ENCODE results near the gene IQCF6. TPM values are rescaled to one million over a fixed set of nuclear protein-coding genes. Genes with fewer than 3 reads are reported as not detected.

Gene IQCF6
- total RNA-seq, 1 donor from 2014 or later = not detected

DNA sequence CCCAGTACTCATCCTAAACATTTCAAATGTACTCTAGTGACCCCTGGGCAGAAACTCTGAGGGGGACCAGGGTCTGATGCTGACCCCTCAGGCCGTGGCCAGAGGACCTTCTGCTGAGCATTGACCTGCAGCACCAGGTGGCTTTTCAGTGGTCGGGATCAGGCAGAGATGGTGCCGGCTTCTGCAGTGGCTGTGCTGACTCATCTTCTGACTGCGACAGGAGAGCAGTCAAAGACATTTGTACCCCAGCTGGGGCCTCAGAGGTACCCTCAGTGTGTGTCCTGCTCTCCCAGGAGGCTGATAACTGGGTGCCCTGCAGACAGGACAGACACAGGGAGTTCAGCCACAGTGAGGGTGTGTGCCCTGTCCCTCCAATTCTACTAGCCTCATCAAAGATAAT lies 36.6 kb upstream of the IQCF6 start:
- ATAC-seq (no peak), DNase-seq (no peak)
- Histone ChIP-seq H3K27ac (no peak overlapping the region), H3K4me1 (no peaks in the 10 kb centered on the region), H3K9me3 (no peaks in the 10 kb centered on the region), H3K27me3 (no peaks in the 10 kb centered on the region), H3K4me3 (no peak overlapping the region), H3K36me3 (no peaks in the 10 kb centered on the region)
- intact Hi-C loops (cut with DNase I) = no loop called here
- TF ChIP-seq, protein P1, sequence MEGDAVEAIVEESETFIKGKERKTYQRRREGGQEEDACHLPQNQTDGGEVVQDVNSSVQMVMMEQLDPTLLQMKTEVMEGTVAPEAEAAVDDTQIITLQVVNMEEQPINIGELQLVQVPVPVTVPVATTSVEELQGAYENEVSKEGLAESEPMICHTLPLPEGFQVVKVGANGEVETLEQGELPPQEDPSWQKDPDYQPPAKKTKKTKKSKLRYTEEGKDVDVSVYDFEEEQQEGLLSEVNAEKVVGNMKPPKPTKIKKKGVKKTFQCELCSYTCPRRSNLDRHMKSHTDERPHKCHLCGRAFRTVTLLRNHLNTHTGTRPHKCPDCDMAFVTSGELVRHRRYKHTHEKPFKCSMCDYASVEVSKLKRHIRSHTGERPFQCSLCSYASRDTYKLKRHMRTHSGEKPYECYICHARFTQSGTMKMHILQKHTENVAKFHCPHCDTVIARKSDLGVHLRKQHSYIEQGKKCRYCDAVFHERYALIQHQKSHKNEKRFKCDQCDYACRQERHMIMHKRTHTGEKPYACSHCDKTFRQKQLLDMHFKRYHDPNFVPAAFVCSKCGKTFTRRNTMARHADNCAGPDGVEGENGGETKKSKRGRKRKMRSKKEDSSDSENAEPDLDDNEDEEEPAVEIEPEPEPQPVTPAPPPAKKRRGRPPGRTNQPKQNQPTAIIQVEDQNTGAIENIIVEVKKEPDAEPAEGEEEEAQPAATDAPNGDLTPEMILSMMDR (IDR thresholded peaks at IDR 0.05) = no peak

DNA sequence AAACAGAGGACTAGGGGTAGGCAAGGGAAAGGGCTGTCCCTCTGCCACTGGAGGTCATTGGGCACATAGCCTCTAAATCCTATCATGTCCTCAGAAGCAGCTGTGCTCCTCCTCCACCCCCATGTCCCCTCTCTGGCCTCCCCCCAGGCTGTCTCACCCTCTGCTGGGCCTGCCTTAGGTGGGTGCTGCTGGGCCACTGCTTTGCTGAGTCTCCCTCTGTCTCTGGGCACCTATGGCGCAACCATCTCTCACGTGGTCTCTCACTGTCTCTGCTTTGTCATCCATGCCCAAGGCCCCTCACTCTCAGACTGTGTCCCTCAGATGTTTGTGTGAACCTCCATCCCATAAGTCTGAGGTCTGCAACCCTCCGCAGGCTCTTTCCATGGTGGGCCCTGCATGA lies 35.0 kb upstream of the IQCF6 start:
- TF ChIP-seq, protein P1 (IDR thresholded peaks at IDR 0.05) = no peak
- no peaks in the 10 kb centered on the region for H3K36me3 ChIP-seq
- H3K27ac ChIP-seq = no peak overlapping the region
- H3K4me1 ChIP-seq = no peaks in the 10 kb centered on the region
- intact Hi-C loops (cut with DNase I) = no loop called here
- no peak for ATAC-seq
- H3K9me3 ChIP-seq = no peaks in the 10 kb centered on the region
- no peak overlapping the region for H3K4me3 ChIP-seq
- DNase-seq = no peak
- no peaks in the 10 kb centered on the region for H3K27me3 ChIP-seq

GRCh38 chr3:51813539-51813938 lies 34.5 kb upstream of the IQCF6 start:
- DNase-seq (no peak), ATAC-seq (peak; percentile 63)
- Histone ChIP-seq H3K4me3 (no peak overlapping the region), H3K9me3 (no peaks in the 10 kb centered on the region), H3K27ac (no peak overlapping the region), H3K27me3 (no peaks in the 10 kb centered on the region), H3K36me3 (no peaks in the 10 kb centered on the region), H3K4me1 (no peaks in the 10 kb centered on the region)
- intact Hi-C loops (cut with DNase I) = no loop called here
- TF ChIP-seq, protein P1 (IDR thresholded peaks at IDR 0.05) = no peak

DNA sequence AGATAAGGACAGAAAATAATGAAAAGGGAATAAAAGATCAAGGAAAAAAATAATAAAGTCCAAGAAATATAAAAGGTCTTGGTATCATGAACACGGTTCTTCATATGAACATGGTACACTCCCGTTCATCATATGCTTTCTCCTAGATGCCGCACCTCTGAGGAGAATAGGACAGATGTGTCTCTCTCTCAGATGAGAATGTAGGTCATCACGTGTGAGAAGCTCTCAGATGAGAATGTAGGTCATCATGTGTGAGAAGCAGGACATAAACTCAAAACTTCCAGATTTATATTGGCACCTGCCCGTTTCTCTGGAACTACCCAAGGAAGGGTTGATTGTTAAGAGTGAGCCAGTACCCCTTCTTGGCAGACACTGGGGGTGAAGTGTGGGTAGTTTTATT lies 29.9 kb upstream of the IQCF6 start:
- Histone ChIP-seq H3K27ac (no peak overlapping the region), H3K9me3 (no peaks in the 10 kb centered on the region), H3K36me3 (no peaks in the 10 kb centered on the region), H3K4me3 (no peak overlapping the region), H3K4me1 (no peaks in the 10 kb centered on the region), H3K27me3 (no peaks in the 10 kb centered on the region)
- ATAC-seq = no peak
- TF ChIP-seq, protein P1 (IDR thresholded peaks at IDR 0.05) = no peak
- no peak for DNase-seq
- intact Hi-C loops (cut with DNase I) = loop anchor here (10.0 kb wide), 1 partner anchor 304 kb away; the partner anchor contains the start of gene DCAF1

- intact Hi-C loops (cut with DNase I) = loop anchor here (10.0 kb wide), 1 partner anchor 297 kb away; the partner anchor contains the start of gene DCAF1
- DNase-seq (no peak), ATAC-seq (no peak)
- TF ChIP-seq, protein P1 (IDR thresholded peaks at IDR 0.05) = no peak
- H3K9me3 ChIP-seq = no peaks in the 10 kb centered on the region
- H3K4me1 ChIP-seq = peaks cover 4% of the 10 kb centered on the region
- H3K27ac ChIP-seq = no peak overlapping the region
- no peak overlapping the region for H3K4me3 ChIP-seq
- H3K27me3 ChIP-seq = peaks cover 20% of the 10 kb centered on the region
- H3K36me3 ChIP-seq = no peaks in the 10 kb centered on the region
Measured at GRCh38 chr3:51802106-51802703, 23.2 kb upstream of the IQCF6 start.

GRCh38 chr3:51800750-51801125 lies 21.7 kb upstream of the IQCF6 start:
- peaks cover 22% of the 10 kb centered on the region for H3K27me3 ChIP-seq
- peaks cover 4% of the 10 kb centered on the region for H3K4me1 ChIP-seq
- TF ChIP-seq, protein P1 (IDR thresholded peaks at IDR 0.05) = no peak
- DNase-seq (no peak), ATAC-seq (no peak)
- intact Hi-C loops (cut with DNase I) = loop anchor here (10.0 kb wide), 1 partner anchor 296 kb away; the partner anchor contains the start of gene DCAF1
- no peaks in the 10 kb centered on the region for H3K36me3 ChIP-seq
- H3K9me3 ChIP-seq = no peaks in the 10 kb centered on the region
- H3K4me3 ChIP-seq = no peak overlapping the region
- H3K27ac ChIP-seq = no peak overlapping the region

All from upper lobe of right lung (tissue), 1 donor.